Measurements from ENCODE around the gene YBEY.

The YBEY gene

GRCh38 chr21:46264046-46264689 lies 22.0 kb upstream of the YBEY start:
- no peak for DNase-seq (ENCODE audit: extremely low read depth in 1 of 2, low read depth in 1 of 2)

- no peak for DNase-seq (ENCODE audit: extremely low read depth in 1 of 2, low read depth in 1 of 2)
Measured at GRCh38 chr21:46264690-46265144, 21.4 kb upstream of the YBEY start.

GRCh38 chr21:46265736-46266525 lies 20.2 kb upstream of the YBEY start:
- DNase-seq (ENCODE audit: extremely low read depth in 1 of 2, low read depth in 1 of 2) = no peak

- no peak for DNase-seq (ENCODE audit: extremely low read depth in 1 of 2, low read depth in 1 of 2)
Measured at GRCh38 chr21:46266946-46267345, 19.2 kb upstream of the YBEY start.

- DNase-seq (ENCODE audit: extremely low read depth in 1 of 2, low read depth in 1 of 2) = no peak
Measured at GRCh38 chr21:46268371-46268770, 17.8 kb upstream of the YBEY start.

- DNase-seq (ENCODE audit: extremely low read depth in 1 of 2, low read depth in 1 of 2) = no peak
Measured at GRCh38 chr21:46269466-46269865, 16.7 kb upstream of the YBEY start.

- DNase-seq (ENCODE audit: extremely low read depth in 1 of 2, low read depth in 1 of 2) = no peak
Measured at GRCh38 chr21:46273341-46273740, 12.8 kb upstream of the YBEY start.

- no peak for DNase-seq (ENCODE audit: extremely low read depth in 1 of 2, low read depth in 1 of 2)
Measured at GRCh38 chr21:46274797-46275390, 11.2 kb upstream of the YBEY start.

GRCh38 chr21:46284077-46284644 lies 2.0 kb upstream of the YBEY start:
- DNase-seq (ENCODE audit: extremely low read depth in 1 of 2, low read depth in 1 of 2) = no peak

GRCh38 chr21:46284733-46285132 lies 1.4 kb upstream of the YBEY start:
- DNase-seq (ENCODE audit: extremely low read depth in 1 of 2, low read depth in 1 of 2) = no peak

- no peak for DNase-seq (ENCODE audit: extremely low read depth in 1 of 2, low read depth in 1 of 2)
Measured at GRCh38 chr21:46285206-46285661, 908 bp upstream of the YBEY start, which contains the start of gene MCM3AP. Gene MCM3AP, minus strand, starts transcription at chr21:46285611. Its CDS starts 325 bp downstream, at chr21:46285286.

GRCh38 chr21:46286648-46287002 lies 483 bp downstream of the YBEY start:
- DNase-seq (ENCODE audit: extremely low read depth in 1 of 2, low read depth in 1 of 2) = no peak

- no peak for DNase-seq (ENCODE audit: extremely low read depth in 1 of 2, low read depth in 1 of 2)
Measured at GRCh38 chr21:46287541-46287940, 1.4 kb downstream of the YBEY start.

GRCh38 chr21:46289655-46290179 lies 3.6 kb downstream of the YBEY start:
- no peak for DNase-seq (ENCODE audit: extremely low read depth in 1 of 2, low read depth in 1 of 2)

- DNase-seq (ENCODE audit: extremely low read depth in 1 of 2, low read depth in 1 of 2) = no peak
Measured at GRCh38 chr21:46291561-46291960, 5.4 kb downstream of the YBEY start.

- no peak for DNase-seq (ENCODE audit: extremely low read depth in 1 of 2, low read depth in 1 of 2)
Measured at GRCh38 chr21:46294647-46295176, 8.6 kb downstream of the YBEY start.

- DNase-seq (ENCODE audit: extremely low read depth in 1 of 2, low read depth in 1 of 2) = no peak
Measured at GRCh38 chr21:46295177-46295770, 9.1 kb downstream of the YBEY start.

GRCh38 chr21:46295996-46296752 lies 10.0 kb downstream of the YBEY start:
- DNase-seq (ENCODE audit: extremely low read depth in 1 of 2, low read depth in 1 of 2) = peak; percentile 42 to 51

- no peak for DNase-seq (ENCODE audit: extremely low read depth in 1 of 2, low read depth in 1 of 2)
Measured at GRCh38 chr21:46297338-46298271, 11.5 kb downstream of the YBEY start.

Data from stimulated activated CD8-positive, alpha-beta memory T cell treated with anti-CD3 and anti-CD28 coated beads, Interleukin-7, amount 100 ng/mL, for 48 hours (primary cell).